ENCODE measurements around the gene DUSP11.
A peak's percentile ranks its signal among the peaks of the same experiment; 100 is the strongest.
"Not testable (repeated sequence)": the region's sequence is repeated elsewhere in the genome, so short reads cannot be mapped to it uniquely, and the experiment has no call there.

DUSP11 gene

DNA sequence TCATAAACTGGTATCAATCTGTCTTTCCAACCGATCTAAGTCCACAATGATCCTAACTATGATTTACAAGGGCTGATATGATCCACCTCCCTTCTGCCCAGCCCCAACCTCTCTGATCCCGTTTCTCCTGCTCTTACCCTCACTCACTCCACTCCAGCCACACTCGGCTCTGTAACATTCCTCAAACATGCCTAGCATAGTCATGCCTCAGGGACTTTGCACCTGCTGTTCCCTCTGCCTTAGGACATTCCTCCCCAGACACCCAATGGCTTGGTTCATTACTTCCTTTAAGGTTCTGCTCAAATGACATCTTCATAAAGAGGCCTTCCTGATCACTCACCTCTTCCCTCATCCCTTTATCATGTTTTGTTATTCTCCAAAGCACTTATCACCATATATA is 9.2 kb downstream of the DUSP11 start:
- no peak for DNase-seq

DNA sequence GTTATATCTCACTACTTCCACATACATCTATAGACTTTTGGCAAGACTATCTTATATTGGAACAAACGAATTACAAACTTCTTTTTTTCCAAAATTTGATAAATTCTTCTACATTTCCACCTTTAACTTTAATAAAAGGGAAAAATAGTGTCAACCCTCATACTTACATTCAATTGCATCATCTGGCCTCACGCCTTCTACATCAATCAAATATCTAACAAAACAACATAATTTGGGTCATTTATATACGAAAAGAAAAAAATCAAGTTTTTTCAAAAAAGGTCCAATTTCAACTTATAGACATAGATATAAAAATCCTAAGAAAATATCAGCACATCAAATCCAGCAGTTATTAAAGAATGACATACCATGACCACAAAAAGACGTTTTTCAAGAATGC is 12.9 kb downstream of the DUSP11 start:
- no peak for DNase-seq

DNA sequence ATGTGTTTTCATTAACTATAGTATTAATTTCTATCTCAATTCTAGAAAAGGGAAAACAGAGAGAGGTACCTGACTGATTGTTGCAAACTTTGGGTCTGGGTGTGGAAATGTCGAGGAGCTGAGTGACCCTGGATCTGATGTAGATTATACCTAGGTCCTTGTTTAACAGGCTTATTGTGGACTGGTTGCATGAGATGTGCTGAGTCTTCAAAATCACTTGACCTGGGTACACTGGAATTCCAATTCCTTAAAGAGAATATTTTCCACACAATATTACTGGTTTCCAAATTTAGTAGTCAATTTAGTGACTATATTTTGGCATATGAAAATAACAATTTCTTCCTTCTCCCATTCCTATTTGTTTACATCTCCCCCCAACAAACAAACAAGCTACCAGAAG is 13.6 kb downstream of the DUSP11 start:
- DNase-seq = no peak

DNA sequence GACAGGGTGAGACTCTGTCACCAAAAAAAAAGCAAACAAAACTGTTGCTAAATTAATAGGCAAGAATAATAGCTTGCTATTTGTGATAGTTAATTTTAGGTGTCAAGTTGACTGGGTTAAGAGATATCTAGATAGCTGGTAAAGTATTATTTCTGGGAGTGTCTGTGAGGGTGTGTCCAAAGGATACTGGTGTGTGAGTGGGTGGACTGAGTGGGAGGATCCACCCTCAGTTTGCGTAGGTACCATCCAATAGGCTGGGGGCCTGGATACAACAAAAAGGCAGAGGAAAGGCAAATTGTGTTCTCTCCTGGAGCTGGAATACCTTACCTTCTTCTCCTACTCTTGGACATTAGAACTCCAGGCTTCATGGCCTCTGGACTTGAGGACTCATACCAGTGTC is 15.0 kb downstream of the DUSP11 start:
- DNase-seq = no peak

DNA sequence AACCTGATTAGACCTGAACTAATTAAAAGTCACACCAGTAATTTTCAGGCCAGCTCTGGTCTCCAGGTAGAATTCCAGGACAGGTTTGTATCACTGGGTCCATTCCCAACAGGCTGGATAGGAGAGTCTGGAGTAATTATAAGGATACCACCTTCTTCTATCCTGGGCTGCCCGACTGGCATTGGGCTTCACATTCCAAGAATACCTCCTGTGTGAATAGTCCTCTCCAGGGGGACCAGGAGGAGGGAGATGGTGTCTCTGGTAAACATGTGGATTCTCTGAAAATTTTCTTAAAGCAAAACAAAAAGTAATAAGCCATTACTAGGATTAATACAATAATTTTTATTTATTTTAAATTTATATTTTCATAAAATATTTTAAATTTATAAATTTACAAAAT is 17.3 kb downstream of the DUSP11 start:
- no peak for DNase-seq

DNA sequence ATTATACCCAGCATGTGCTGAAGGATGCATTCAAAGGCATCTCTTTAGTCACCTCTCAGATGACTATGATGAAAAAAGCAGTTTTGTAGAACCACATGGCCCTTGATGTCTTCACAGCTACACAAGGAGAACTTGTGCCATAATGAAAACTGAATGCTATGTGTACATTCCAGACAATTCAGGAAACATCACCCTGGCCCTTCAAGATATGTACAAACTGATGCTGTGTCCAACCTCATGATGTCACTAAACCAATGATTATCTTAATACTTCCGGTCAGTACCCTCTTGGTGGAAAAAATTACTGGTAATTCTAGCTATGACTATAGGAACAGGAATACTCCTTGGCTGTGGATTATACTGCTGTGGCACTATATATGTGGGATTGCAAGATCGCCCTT is 20.0 kb downstream of the DUSP11 start:
- DNase-seq = no peak

DNA sequence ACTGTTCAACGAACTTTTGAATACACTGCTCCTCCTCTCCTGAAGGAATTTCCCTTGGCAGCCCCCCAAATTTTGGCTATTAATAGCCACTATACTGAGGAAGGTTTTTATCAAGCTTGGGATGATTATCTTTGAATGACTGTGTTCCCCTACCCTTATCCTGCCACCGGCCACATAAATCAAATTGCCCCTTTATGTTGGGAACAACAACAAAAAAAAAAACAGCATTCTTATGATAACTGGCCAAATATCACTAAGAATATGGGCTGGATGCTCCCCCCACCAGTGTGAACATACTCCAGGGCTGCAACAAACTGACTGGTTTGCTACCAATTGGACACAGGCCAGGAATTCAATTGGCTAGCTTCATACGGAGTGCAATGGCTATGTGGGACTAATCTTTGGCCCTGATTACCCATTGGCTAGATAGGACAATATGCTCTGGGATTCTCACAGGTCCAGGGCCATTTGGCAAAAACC is 20.6 kb downstream of the DUSP11 start:
- no peak for DNase-seq

DNA sequence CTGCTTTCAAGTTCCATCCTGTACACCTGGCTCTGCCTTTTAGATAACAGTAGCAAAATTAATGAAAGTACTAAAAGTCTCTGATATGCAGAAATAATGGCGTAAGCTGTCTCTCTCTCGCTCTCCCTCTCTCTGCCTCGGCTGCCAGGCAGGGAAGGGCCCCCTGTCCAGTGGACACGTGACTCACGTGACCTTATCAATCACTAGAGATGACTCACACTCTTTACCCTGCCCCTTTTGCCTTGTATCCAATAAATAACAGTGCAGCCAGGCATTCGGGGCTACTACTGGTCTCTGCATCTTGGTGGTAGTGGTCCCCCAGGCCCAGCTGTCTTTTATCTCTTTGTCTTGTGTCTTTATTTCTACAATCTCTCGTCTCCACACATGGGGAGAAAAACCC is 25.6 kb downstream of the DUSP11 start:
- DNase-seq = not testable (repeated sequence)

DNA sequence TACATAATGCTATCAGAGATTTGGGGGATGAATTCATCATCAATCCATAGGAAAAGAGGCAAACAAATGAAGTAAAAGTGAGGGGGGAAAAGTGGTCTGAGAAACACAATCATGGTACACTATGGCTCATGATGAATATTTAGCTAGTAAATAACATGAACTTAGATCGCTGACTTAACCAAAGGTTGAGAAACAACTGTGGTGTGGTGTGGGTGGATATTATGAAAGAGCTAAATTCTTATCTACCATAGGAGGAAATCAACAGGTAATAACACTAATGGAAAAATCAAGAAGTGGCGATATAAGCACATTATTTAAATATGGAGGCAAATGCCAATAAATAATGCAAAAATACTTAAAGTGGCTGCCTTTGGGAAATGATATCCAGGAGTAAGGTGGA is 30.6 kb downstream of the DUSP11 start:
- no peak for DNase-seq

DNA sequence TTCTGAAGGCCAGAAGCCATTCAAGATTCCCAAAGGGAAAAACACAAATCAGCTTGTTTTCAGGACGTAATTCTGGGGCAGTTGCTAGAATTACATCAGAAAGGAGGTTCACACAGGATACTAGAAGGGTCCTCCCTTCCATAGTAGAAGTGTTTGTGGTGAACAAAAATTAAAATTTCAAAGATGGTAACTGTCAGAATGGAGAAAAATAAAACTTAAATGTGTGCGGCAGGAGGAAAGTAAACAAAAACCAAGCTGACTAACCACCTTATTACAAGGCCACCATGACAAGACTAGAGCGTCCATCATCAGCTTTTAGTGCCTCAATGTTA is 33.1 kb downstream of the DUSP11 start:
- DNase-seq = no peak

DNA sequence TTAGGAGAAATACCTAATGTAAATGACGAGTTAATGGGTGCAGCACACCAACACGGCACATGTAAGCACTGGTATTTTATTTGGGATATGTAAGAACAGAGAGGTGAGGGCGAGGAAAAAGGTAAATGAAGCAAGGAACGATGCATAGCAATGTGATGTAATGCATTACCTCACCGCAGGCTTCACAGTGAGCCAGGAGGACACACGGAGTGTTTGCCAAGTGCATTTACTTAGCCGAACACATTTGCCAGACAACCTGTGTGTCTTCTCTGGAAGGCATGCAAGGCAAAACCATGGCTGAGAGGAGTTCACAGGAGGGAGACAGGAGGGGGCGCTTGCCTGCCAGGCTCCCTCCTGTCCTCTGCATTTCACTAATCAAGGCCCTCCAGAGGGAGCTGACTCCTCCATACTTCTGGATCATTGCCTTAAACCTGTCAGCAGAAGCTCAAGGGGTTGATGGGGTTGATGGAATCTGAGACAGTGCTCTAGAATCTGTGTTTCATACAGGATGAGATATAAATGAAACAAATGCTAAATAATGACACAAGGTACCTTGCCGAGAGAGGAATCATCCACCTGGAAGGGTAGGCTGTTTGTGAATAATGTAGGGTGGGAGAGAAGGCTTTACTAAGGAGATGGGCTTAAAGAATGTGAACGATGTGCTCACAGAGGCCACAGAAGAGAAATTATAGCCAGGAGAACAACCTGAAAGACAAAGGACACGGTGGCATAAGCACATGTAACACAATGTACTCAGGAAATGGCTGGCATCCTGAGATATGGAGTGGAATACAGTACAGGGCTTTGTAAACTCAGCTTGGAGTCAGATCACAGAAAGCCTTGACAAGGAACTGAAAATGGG is 33.7 kb downstream of the DUSP11 start:
- DNase-seq = no peak

DNA sequence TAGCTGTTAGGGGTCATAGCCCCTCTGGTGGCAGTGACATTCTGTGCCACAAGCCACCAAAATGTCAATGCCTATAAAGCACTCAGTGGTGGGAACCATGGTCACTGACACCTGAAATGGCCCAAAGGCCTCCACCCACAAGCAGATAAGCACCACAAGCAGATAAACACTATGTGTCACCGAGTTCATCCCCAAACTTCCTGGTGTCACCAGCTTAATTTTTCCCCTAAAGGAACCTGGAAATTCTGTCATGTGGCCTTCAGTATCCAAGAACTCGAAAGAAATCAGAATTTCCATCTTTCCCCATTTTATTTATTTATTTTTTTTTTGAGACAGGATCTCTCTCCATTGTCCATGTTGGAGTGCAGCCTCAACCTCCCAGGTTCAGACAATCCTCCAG is 39.1 kb downstream of the DUSP11 start:
- DNase-seq = no peak

DNA sequence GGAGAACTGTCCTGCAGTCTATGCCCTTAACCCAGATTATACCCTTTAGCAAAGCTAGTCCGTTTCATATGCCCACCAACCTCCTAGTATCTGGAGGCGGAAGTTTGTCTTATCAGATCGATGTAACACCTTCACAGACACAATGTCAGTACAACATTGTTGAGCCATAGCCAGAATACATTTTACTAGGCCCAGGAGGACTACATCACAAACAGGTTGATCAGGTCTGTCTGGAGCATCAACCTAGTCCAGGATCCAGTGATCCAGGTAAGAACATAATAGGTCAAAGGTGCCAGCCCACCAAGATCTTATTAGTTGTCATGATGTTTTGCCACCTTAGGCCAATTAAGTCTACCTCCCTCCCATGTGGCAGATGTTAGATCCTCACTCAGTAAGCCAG is 40.8 kb downstream of the DUSP11 start:
- no peak for DNase-seq

DNA sequence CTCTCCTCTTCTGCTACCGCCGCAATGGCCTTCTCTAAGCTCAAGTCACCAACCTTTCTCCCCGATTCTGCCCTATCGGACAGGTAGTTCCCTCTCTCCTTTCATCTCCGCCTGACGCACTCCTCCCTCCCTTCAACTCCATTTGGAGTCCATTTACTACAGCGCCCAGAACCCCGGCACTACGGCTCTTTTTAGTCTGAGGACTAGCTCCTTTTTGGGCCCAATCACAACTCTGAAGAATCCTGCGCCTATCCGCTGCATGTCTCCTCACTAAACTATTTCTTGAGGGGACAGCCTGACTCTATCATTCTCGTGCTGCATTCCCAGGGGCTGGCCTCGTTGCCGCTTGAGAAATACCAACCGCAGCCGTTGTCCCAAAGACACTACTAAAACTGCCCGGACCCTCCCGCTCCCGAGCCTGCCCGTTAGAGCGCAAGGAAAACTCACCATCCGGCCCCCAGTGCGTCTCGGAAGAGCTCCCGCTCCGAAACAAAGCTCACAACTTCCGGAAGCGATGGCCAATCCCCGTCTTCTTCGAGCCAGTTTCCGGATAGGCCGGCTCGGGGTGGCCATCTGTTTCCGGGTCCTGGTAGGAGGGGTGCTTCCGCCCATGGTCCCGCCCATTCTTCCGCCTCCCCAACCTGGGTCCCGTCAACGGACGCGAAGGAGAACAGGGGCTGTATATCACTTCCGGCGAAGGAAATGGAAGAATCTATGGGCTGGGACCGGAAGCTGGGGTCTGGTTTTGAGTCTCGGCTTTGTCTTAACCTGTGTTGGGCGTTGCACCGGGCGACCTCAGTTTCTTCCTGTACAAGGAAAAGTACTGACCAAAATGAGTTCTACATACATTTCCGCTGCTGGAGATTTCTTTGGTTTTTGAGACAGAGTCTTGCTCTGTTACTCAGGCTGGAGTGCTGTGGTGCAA is 42.8 kb downstream of the DUSP11 start, which contains the start of gene TPRKB:
Gene TPRKB (minus strand): TSS at position 491 of the 925 bp plus-strand sequence. CDS start 2,776 bp downstream, outside the sequence.
- DNase-seq = peak; percentile 98

DNA sequence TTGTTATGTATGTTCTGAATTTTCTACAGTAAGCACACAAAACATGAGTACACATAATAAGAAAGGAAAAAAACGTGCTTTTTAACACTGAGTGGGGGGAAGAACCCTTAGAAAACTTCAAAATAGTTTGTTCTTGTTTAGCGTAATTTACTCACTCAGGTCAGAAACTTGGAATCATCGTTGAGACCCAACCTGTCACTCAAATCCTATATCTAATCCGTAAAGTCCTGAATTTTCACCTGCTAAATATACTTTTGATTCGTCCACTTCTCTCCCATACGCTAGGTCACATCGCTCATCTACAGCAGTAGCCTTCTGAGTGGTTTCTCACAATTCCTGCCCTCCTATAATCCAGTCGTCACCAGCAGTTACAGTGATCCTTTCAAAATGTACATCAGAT is 43.5 kb downstream of the DUSP11 start:
- DNase-seq = no peak

DNA sequence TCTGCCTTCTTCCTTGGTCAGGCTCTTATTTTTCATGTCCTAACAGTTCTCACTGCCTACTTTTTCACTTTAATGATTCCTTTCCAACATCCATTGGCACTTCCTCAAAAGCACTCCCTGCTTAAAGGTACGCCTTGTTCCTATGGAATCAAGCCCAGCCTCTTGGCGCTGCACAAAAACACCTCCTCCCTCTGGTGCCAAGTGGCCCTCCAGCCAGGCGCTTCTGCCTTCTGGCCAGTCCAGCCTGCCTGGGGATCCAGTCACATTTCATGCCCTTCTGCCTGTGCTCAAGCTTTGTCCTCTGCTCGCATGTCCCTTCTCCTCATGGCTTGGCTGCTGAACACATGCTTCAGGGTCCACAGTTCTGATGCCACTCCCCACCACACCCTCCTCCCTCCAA is 49.1 kb downstream of the DUSP11 start:
- no peak for DNase-seq

DNA sequence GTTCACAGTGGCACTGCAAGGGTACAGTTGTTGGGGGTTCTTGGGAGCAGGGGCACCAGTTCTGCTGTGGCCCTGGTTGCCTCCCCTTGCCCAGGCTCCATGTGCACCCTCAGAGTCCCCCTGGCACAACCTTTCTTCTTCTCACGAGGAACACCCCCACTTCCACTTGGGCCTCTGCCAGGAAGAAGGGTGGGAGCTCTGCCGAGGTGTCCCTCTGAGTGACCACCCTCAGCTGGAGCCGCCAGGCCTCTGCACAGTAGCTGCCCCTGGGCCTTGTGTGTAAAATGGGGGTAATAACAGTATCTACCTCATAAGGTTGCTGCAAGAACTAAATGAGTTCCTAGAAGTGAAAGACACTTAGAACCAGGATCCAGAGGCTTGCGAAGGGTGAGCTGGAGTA is 51.2 kb downstream of the DUSP11 start:
- DNase-seq = no peak

DNA sequence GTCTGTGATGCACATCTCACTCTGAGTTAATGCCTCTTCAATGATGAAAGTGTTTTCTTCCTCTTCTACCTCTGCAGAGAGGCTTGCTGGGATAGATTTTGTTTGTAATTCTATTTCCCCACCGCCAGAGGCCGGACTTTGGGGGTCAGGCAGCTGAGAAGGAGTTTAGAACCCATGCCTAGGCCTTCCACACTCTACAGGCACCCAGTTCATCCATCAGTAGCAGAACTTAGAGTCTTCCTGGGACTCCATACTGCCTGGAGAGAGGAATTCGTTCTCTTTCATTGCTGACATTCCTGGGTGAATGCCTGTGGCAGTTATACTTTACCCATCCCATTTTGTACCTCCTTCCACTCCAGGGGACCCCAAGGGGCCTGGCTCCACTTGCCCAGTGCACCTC is 51.9 kb downstream of the DUSP11 start:
- no peak for DNase-seq

DNA sequence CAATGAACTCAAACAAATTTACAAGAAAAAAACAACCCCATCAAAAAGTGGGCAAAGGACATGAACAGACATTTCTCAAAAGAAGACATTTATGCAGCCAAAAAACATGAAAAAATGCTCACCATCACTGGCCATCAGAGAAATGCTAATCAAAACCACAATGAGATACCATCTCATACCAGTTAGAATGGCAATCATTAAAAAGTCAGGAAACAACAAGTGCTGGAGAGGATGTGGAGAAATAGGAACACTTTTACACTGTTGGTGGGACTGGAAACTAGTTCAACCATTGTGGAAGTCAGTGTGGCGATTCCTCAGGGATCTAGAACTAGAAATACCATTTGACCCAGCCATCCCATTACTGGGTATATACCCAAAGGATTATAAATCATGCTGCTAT is 53.2 kb downstream of the DUSP11 start:
- not testable (repeated sequence) for DNase-seq

DNA sequence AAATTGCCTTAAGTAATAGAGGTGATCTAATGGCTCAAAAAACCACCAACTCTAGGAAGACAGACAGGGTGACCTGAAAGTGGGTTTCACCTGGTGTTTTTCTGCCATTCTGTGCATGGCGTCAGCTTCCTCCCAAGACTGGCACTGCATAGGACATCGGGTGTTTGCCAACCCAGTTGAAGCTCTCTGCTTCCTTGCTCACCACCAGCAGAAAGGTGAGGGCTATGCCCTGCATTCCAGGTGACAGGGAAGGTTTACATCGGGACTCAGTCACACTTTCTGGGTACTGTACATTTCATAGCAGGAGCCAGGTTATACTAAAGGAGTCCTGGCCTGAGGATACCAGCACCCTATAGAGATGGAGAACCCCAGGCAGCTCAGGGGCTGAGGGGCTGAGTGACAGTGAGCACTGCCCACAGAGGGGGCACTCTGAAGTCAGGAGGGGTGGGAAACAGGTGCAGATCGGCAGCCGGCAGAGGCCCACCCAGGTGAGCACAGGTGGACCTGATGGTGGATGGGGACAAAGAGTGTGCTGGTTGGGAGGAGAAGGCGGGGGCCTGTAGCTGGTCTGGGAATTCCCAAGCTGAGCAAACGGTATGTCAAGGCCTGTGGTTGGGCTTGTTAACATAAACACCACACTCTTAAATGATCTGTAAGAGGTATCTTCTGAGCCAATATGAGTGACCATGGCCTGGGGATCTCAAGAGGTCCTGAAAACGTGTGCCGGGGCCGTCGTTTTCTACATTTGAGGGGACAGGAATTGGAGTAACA is 60.9 kb downstream of the DUSP11 start:
- DNase-seq = no peak

DNA sequence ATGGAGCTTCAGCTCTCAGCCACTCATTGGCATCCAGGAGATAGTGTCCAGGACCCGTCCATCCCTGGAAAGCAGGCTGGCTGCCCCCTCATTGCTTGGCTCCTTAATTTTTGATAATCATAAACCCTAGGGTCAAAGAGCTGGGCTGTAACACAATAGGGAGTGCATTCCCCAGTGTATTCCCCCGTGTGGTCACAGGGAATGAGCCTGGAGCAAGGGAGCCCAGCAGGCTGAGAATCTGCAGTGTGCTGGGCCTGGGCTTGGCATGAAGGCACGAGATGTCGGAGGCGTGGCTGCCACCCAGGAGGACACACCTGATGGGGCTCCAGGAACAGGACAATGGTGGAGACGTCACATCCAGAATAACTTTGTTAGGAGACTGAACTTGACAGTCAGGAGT is 61.5 kb downstream of the DUSP11 start:
- no peak for DNase-seq

DNA sequence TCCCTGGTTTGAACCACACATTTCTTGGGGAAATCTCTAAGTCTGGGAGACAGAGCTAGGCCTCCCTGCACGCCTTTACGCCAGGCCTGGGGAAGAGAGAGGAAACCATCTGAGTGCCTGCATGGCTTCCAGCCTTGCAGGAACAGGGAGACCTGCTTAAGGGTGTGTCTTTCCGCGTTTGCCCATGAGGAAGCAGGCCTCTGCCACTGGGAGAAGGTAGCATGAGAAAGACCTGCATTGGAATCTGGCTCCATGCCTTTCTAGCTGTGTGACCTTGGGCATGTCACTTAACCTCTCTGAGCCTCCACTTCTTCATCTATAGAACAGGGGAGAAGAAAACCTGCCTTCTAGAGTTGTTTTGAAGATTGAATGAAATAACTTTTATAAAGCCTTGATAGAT is 62.2 kb downstream of the DUSP11 start:
- DNase-seq = not testable (repeated sequence)

DNA sequence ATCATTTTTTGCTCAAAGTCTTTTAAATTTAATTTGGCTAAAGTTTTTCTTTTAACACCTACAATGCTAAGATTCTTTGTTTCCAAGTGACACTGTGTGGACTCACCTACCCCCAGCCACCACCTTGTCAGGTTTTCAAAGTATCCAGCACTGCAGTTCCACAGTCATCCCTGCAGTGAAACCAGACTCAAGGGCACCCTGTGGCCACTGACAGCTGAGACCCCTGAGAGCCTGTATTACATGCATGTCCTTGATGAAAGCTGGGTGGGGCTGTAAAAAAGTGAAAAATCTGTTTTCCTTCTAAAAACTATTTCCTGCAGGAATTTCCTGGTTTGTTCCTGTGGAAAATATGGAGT is 62.7 kb downstream of the DUSP11 start:
- no peak for DNase-seq
